Epithelial cell of proximal tubule (primary cell): ENCODE measurements around the gene CD52. TPM values are rescaled to one million over a fixed set of nuclear protein-coding genes. Genes with fewer than 3 reads are reported as not detected.

ENCODE experiments used
- DNase-seq: peaks from one replicate; pipeline ENCODE4 v3.0.0-alpha.2; 2011; ENCODE audit warnings: low read depth
- H3K4me3 ChIP-seq: 2 replicates; pipeline ENCODE4 v1.5.1; 2011; ENCODE audit warnings: low read depth, mild to moderate bottlenecking, low read length
- CTCF ChIP-seq: conservative IDR thresholded peaks from 2 replicates; pipeline ENCODE4 v1.5.1; 2012; ENCODE audit warnings: low read depth, mild to moderate bottlenecking, low read length
- total RNA-seq: library from RNA; depleted of rRNA; stranded (reverse); fragments of >200 nt; gene quantifications from 2 replicates; pipeline ENCODE4 v1.2.3, GENCODE V29; 2015

Gene CD52
- total RNA-seq, 1 donor from 2014 or later, result not detected

- no peak for TF ChIP-seq CTCF
- no peak overlapping the region for H3K4me3 ChIP-seq
- no peak for DNase-seq
Observed at GRCh38 chr1:26338670-26339069, 20.9 kb downstream of the CD52 start.

- no peak for TF ChIP-seq CTCF
- DNase-seq, result no peak
- no peak overlapping the region for H3K4me3 ChIP-seq
Observed at GRCh38 chr1:26340047-26340481, 22.3 kb downstream of the CD52 start.

GRCh38 chr1:26344147-26344920 lies 26.6 kb downstream of the CD52 start:
- no peak for DNase-seq
- no peak for TF ChIP-seq CTCF

GRCh38 chr1:26345718-26346117 lies 28.0 kb downstream of the CD52 start:
- H3K4me3 ChIP-seq, result no peak overlapping the region
- no peak for TF ChIP-seq CTCF
- DNase-seq, result no peak

More at GRCh38 chr1:26344147-26344920, 26.6 kb downstream of the CD52 start:
- no peak overlapping the region for H3K4me3 ChIP-seq

GRCh38 chr1:26346274-26347033 lies 28.7 kb downstream of the CD52 start:
- no peak for DNase-seq
- H3K4me3 ChIP-seq, result no peak overlapping the region
- TF ChIP-seq CTCF, result no peak

GRCh38 chr1:26349188-26349876 lies 31.6 kb downstream of the CD52 start:
- no peak overlapping the region for H3K4me3 ChIP-seq
- no peak for TF ChIP-seq CTCF
- peak; percentile 59 for DNase-seq
